K562 (cell line): ENCODE results near the gene FAM171A2. TPM values are rescaled to one million over a fixed set of nuclear protein-coding genes. Genes with fewer than 3 reads are reported as not detected.

Experiments
- BHLHE40 ChIP-seq: IDR thresholded peaks from 2 replicates; pipeline ENCODE4 v1.6.1; 2011; ENCODE audit warnings: low read length, improper control_type of control experiment
- GTF2E2 ChIP-seq: fragments of 200-800 bp; sonication (Bioruptor generic); IDR thresholded peaks from 2 replicates; pipeline ENCODE4 v1.6.1; 2016; ENCODE audit warnings: missing genetic modification characterization, missing compliant biosample characterization
- KAT8 ChIP-seq: fragments of 450-650 bp; IDR thresholded peaks from 2 replicates; pipeline ENCODE4 v1.6.1; 2016; ENCODE audit warnings: low read depth, mild to moderate bottlenecking
- NFE2 ChIP-seq: IDR thresholded peaks from 2 replicates; pipeline ENCODE4 v1.6.1; 2014; ENCODE audit warnings: antibody characterized with exemption, low read depth
- NFRKB ChIP-seq: fragments of 450-650 bp; IDR thresholded peaks from 2 replicates; pipeline ENCODE4 v1.6.1; 2016; ENCODE audit warnings: low read depth
- POLR2B ChIP-seq: fragments of 450-650 bp; IDR thresholded peaks from 2 replicates; pipeline ENCODE4 v1.6.1; 2018; ENCODE audit warnings: low read depth; ENCODE audit not compliant: partially characterized antibody
- RBM17 ChIP-seq: fragments of 200-400 bp; formaldehyde crosslinking; IDR thresholded peaks from 2 replicates; pipeline ENCODE4 v1.6.1; 2017; ENCODE audit warnings: low read depth, mild to moderate bottlenecking, low read length, borderline replicate concordance
- ZFP1 ChIP-seq: fragments of 450-650 bp; formaldehyde crosslinking; IDR thresholded peaks from 2 replicates; pipeline ENCODE4 v1.4.0; 2020; ENCODE audit warnings: mild to moderate bottlenecking, mixed read lengths
- ZNF140 ChIP-seq: fragments of 250-450 bp; sonication (Bioruptor Pico); IDR thresholded peaks from 2 replicates; pipeline ENCODE4 v1.8.0; 2021; ENCODE audit warnings: moderate library complexity, mild to moderate bottlenecking, inconsistent platforms
- polyA plus RNA-seq, 8 experiments: library from polyadenylated mRNA; depleted of rRNA in 4 of 8; stranded (reverse) in 5 of 8; unstranded in 3 of 8; fragments of >200 nt; fragmentation: Nextera tagmentation in 2 of 8; fragmentation: Illumina TruSeq in 1 of 8; extraction: Ambion mirVana in 2 of 8; extraction: Trizol in 1 of 8; gene quantifications; 2 replicates each; pipeline versions ENCODE4 v1.2.1 to v1.2.3, GENCODE V29; 2011 to 2014; ENCODE audit warnings: inconsistent platforms in 1 of 8, missing spikeins in 1 of 8
- total RNA-seq, 7 experiments: library from RNA; depleted of rRNA in 6 of 7; stranded (reverse); fragments of >200 nt in 6 of 7; fragmentation: Illumina TruSeq in 2 of 7; extraction: Trizol in 2 of 7; gene quantifications; 2 replicates each; pipeline versions ENCODE4 v1.2.1 to v1.2.3, GENCODE V29; 2011 to 2021; ENCODE audit warnings: low replicate concordance in 1 of 7
- TF ChIP-seq, protein P1 (sequence below): fragments of 250-450 bp; sonication (Bioruptor Pico); IDR thresholded peaks from 2 replicates; pipeline ENCODE4 v1.8.0; 2022; ENCODE audit warnings: inconsistent platforms
- TF ChIP-seq, protein P2 (sequence below): fragments of 200-800 bp; sonication (Bioruptor generic); IDR thresholded peaks from 2 replicates; pipeline ENCODE4 v1.6.1; 2016; ENCODE audit warnings: missing genetic modification characterization, missing compliant biosample characterization
- TF ChIP-seq, protein P3 (sequence below), 2 experiments: IDR thresholded peaks; 2 replicates each; pipeline ENCODE4 v1.6.1; 2012; ENCODE audit warnings: improper control_type of control experiment in 2 of 2, low read depth in 2 of 2, low read length in 2 of 2, borderline replicate concordance in 1 of 2
- TF ChIP-seq, protein P4 (sequence below): sonication (generic); formaldehyde crosslinking; IDR thresholded peaks from 2 replicates; pipeline ENCODE4 v1.8.0; 2022; ENCODE audit warnings: missing genetic modification reagents, mild to moderate bottlenecking, moderate library complexity, borderline replicate concordance
- TF ChIP-seq, protein P5 (sequence below): fragments of 250-450 bp; sonication (Bioruptor Pico); IDR thresholded peaks from 2 replicates; pipeline ENCODE4 v1.8.0; 2022; ENCODE audit warnings: moderate library complexity, mild to moderate bottlenecking, inconsistent platforms
- TF ChIP-seq, protein P6 (sequence below): fragments of 450-650 bp; formaldehyde crosslinking; IDR thresholded peaks from 2 replicates; pipeline ENCODE4 v1.4.0; 2020; ENCODE audit warnings: mild to moderate bottlenecking

The FAM171A2 gene
- total and polyA plus RNA-seq, 9 of the 15 experiments (the other 6 are each of a cell fraction or from before 2014, with no cell fraction given) = 0.10 to 10.2 (median 2.0) TPM; not detected in 1

DNA sequence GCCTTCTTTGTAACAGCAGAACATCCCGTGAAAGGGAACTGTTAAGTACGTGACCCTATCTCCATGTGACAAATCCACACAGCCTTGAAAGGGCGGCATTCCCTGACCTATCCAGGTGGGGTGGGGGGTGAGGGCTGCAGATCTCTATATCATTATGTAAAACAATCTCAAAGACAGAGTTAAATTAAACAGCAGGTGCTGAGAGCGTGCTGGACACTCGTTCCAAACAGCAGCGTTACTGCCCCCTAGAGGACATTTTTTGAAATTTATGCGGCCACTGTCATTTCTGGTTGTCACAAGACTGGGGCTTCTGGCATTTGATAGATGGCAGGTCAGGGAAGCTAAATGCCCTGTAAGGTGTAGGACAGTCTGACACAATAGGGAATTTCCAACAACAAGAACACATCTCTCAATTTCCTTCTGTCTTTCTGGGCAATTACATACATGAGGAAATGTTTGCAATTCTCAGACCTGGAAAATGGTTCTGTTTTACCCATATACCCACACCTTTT lies 32.3 kb downstream of the FAM171A2 start (continued):
- TF ChIP-seq, protein P1, sequence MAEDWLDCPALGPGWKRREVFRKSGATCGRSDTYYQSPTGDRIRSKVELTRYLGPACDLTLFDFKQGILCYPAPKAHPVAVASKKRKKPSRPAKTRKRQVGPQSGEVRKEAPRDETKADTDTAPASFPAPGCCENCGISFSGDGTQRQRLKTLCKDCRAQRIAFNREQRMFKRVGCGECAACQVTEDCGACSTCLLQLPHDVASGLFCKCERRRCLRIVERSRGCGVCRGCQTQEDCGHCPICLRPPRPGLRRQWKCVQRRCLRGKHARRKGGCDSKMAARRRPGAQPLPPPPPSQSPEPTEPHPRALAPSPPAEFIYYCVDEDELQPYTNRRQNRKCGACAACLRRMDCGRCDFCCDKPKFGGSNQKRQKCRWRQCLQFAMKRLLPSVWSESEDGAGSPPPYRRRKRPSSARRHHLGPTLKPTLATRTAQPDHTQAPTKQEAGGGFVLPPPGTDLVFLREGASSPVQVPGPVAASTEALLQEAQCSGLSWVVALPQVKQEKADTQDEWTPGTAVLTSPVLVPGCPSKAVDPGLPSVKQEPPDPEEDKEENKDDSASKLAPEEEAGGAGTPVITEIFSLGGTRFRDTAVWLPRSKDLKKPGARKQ (CRISPR knock-in tag) = no peak
- TF ChIP-seq, protein P2, sequence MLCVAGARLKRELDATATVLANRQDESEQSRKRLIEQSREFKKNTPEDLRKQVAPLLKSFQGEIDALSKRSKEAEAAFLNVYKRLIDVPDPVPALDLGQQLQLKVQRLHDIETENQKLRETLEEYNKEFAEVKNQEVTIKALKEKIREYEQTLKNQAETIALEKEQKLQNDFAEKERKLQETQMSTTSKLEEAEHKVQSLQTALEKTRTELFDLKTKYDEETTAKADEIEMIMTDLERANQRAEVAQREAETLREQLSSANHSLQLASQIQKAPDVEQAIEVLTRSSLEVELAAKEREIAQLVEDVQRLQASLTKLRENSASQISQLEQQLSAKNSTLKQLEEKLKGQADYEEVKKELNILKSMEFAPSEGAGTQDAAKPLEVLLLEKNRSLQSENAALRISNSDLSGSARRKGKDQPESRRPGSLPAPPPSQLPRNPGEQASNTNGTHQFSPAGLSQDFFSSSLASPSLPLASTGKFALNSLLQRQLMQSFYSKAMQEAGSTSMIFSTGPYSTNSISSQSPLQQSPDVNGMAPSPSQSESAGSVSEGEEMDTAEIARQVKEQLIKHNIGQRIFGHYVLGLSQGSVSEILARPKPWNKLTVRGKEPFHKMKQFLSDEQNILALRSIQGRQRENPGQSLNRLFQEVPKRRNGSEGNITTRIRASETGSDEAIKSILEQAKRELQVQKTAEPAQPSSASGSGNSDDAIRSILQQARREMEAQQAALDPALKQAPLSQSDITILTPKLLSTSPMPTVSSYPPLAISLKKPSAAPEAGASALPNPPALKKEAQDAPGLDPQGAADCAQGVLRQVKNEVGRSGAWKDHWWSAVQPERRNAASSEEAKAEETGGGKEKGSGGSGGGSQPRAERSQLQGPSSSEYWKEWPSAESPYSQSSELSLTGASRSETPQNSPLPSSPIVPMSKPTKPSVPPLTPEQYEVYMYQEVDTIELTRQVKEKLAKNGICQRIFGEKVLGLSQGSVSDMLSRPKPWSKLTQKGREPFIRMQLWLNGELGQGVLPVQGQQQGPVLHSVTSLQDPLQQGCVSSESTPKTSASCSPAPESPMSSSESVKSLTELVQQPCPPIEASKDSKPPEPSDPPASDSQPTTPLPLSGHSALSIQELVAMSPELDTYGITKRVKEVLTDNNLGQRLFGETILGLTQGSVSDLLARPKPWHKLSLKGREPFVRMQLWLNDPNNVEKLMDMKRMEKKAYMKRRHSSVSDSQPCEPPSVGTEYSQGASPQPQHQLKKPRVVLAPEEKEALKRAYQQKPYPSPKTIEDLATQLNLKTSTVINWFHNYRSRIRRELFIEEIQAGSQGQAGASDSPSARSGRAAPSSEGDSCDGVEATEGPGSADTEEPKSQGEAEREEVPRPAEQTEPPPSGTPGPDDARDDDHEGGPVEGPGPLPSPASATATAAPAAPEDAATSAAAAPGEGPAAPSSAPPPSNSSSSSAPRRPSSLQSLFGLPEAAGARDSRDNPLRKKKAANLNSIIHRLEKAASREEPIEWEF (CRISPR knock-in tag) = no peak
- TF ChIP-seq RBM17 = no peak
- TF ChIP-seq BHLHE40 = peak; percentile 79
- TF ChIP-seq, protein P3, sequence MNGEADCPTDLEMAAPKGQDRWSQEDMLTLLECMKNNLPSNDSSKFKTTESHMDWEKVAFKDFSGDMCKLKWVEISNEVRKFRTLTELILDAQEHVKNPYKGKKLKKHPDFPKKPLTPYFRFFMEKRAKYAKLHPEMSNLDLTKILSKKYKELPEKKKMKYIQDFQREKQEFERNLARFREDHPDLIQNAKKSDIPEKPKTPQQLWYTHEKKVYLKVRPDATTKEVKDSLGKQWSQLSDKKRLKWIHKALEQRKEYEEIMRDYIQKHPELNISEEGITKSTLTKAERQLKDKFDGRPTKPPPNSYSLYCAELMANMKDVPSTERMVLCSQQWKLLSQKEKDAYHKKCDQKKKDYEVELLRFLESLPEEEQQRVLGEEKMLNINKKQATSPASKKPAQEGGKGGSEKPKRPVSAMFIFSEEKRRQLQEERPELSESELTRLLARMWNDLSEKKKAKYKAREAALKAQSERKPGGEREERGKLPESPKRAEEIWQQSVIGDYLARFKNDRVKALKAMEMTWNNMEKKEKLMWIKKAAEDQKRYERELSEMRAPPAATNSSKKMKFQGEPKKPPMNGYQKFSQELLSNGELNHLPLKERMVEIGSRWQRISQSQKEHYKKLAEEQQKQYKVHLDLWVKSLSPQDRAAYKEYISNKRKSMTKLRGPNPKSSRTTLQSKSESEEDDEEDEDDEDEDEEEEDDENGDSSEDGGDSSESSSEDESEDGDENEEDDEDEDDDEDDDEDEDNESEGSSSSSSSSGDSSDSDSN (IDR thresholded peaks at IDR 0.05; ENCODE audit: borderline replicate concordance in 1 of 2, low read depth in 2 of 2, low read length in 2 of 2) = no peak
- no peak for TF ChIP-seq NFRKB
- TF ChIP-seq, protein P4, sequence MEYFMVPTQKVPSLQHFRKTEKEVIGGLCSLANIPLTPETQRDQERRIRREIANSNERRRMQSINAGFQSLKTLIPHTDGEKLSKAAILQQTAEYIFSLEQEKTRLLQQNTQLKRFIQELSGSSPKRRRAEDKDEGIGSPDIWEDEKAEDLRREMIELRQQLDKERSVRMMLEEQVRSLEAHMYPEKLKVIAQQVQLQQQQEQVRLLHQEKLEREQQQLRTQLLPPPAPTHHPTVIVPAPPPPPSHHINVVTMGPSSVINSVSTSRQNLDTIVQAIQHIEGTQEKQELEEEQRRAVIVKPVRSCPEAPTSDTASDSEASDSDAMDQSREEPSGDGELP (CRISPR knock-in tag) = no peak
- TF ChIP-seq NFE2 = no peak
- TF ChIP-seq KAT8 = no peak
- no peak for TF ChIP-seq POLR2B
- TF ChIP-seq, protein P5, sequence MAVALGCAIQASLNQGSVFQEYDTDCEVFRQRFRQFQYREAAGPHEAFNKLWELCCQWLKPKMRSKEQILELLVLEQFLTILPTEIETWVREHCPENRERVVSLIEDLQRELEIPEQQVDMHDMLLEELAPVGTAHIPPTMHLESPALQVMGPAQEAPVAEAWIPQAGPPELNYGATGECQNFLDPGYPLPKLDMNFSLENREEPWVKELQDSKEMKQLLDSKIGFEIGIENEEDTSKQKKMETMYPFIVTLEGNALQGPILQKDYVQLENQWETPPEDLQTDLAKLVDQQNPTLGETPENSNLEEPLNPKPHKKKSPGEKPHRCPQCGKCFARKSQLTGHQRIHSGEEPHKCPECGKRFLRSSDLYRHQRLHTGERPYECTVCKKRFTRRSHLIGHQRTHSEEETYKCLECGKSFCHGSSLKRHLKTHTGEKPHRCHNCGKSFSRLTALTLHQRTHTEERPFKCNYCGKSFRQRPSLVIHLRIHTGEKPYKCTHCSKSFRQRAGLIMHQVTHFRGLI = no peak
- TF ChIP-seq ZNF140 = no peak
- TF ChIP-seq GTF2E2 (tag) = no peak
- TF ChIP-seq, protein P6, sequence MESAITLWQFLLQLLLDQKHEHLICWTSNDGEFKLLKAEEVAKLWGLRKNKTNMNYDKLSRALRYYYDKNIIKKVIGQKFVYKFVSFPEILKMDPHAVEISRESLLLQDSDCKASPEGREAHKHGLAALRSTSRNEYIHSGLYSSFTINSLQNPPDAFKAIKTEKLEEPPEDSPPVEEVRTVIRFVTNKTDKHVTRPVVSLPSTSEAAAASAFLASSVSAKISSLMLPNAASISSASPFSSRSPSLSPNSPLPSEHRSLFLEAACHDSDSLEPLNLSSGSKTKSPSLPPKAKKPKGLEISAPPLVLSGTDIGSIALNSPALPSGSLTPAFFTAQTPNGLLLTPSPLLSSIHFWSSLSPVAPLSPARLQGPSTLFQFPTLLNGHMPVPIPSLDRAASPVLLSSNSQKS (CRISPR knock-in tag) = no peak
- TF ChIP-seq ZFP1 (CRISPR knock-in tag) = no peak
